ENCODE results near the gene LMBRD1.

- TF ChIP-seq EZH2phosphoT487 (IDR thresholded peaks at IDR 0.05; ENCODE audit: insufficient read depth, low read depth) (no peak), EZH2 (IDR thresholded peaks at IDR 0.05; ENCODE audit: insufficient read depth, poor library complexity, severe bottlenecking) (no peak)
Measured at GRCh38 chr6:69841862-69842261, 45.1 kb upstream of the LMBRD1 start.
